HL-60 (cell line): ENCODE measurements around the gene UBE2U.

Experiments
- GABPA ChIP-seq: IDR thresholded peaks from 2 replicates; pipeline ENCODE4 v1.6.1; 2012; ENCODE audit warnings: low read depth
- POLR2AphosphoS5 ChIP-seq: IDR thresholded peaks from 2 replicates; pipeline ENCODE4 v1.6.1; 2012; ENCODE audit warnings: low read depth
- SPI1 ChIP-seq: IDR thresholded peaks from 2 replicates; pipeline ENCODE4 v1.6.1; 2012; ENCODE audit warnings: low read depth, mild to moderate bottlenecking, borderline replicate concordance
- TF ChIP-seq, protein P1 (sequence below): IDR thresholded peaks from one replicate; pipeline ENCODE4 v1.5.1; 2011; ENCODE audit warnings: low read length, control low read depth, inconsistent platforms; ENCODE audit not compliant: insufficient read depth
- TF ChIP-seq, protein P2 (sequence below): IDR thresholded peaks from 2 replicates; pipeline ENCODE4 v1.6.1; 2012; ENCODE audit warnings: low read depth; ENCODE audit not compliant: insufficient replicate concordance

DNA sequence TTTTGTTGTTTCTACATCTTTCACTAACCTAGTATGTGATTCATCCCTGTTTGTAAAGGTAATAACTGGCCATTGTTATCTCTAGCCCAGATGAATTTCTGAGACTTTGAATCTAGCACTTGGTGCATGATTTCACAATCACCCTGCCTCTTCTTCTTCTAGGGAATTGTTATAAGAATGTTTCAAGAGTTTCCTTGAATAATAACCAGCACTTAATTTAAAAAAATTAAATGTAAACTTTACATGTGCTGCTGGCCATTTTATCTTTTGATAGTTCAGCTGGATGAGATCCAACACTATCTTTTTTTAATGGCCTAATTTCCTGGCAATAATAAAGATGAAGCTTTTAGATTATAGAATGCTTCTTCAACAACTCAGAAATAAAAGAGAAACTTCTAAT is 31.8 kb downstream of the UBE2U start:
- TF ChIP-seq SPI1 (no peak), POLR2AphosphoS5 (no peak), GABPA (no peak)
- TF ChIP-seq, protein P1, sequence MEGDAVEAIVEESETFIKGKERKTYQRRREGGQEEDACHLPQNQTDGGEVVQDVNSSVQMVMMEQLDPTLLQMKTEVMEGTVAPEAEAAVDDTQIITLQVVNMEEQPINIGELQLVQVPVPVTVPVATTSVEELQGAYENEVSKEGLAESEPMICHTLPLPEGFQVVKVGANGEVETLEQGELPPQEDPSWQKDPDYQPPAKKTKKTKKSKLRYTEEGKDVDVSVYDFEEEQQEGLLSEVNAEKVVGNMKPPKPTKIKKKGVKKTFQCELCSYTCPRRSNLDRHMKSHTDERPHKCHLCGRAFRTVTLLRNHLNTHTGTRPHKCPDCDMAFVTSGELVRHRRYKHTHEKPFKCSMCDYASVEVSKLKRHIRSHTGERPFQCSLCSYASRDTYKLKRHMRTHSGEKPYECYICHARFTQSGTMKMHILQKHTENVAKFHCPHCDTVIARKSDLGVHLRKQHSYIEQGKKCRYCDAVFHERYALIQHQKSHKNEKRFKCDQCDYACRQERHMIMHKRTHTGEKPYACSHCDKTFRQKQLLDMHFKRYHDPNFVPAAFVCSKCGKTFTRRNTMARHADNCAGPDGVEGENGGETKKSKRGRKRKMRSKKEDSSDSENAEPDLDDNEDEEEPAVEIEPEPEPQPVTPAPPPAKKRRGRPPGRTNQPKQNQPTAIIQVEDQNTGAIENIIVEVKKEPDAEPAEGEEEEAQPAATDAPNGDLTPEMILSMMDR, result no peak
- TF ChIP-seq, protein P2, sequence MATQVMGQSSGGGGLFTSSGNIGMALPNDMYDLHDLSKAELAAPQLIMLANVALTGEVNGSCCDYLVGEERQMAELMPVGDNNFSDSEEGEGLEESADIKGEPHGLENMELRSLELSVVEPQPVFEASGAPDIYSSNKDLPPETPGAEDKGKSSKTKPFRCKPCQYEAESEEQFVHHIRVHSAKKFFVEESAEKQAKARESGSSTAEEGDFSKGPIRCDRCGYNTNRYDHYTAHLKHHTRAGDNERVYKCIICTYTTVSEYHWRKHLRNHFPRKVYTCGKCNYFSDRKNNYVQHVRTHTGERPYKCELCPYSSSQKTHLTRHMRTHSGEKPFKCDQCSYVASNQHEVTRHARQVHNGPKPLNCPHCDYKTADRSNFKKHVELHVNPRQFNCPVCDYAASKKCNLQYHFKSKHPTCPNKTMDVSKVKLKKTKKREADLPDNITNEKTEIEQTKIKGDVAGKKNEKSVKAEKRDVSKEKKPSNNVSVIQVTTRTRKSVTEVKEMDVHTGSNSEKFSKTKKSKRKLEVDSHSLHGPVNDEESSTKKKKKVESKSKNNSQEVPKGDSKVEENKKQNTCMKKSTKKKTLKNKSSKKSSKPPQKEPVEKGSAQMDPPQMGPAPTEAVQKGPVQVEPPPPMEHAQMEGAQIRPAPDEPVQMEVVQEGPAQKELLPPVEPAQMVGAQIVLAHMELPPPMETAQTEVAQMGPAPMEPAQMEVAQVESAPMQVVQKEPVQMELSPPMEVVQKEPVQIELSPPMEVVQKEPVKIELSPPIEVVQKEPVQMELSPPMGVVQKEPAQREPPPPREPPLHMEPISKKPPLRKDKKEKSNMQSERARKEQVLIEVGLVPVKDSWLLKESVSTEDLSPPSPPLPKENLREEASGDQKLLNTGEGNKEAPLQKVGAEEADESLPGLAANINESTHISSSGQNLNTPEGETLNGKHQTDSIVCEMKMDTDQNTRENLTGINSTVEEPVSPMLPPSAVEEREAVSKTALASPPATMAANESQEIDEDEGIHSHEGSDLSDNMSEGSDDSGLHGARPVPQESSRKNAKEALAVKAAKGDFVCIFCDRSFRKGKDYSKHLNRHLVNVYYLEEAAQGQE, result no peak
